ENCODE results near the gene SMAD7.

SMAD7 gene

DNA sequence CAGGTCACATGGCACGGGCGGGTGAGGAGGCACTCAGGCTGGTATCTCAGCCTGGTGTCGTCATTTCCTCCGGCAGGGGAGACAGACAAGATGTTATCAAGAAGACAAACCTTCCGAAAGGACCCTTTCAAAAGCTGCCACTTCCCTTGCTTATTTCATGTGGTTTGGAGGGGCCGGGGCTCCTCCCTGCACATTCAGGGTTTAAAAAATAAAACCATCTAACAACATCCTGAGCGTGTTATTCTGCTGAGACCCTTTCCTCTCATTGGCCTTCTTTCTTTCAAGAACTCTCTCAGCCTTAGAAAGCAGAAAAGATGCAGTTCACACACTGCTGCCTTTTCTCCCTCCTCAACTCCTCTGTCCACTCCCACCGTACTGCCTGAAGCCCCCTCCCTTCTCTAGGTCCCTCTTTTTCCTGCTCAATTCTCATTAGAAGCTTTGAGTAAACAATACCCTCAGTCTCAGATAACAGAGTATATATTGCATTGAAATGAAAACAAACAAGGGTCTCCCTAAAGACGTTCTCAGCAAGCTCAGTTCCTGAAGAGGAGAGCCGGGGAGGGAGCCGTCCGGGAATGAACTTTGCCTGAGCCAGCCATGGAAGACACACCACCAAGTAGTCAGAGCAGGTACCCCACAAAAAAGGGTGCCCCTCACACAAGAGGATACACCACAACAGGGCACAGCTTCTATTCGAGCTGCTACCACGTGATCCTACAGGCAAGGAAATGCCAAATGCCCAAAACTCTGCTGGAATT is 9.7 kb downstream of the SMAD7 start:
- TF ChIP-seq GATA2 (IDR thresholded peaks at IDR 0.05; ENCODE audit: low read depth, low read length), result peak; percentile 88
- TF ChIP-seq GATA3 (IDR thresholded peaks at IDR 0.05; ENCODE audit: low read depth, low read length), result no peak; the same call in 1 of the 2 replicates

DNA sequence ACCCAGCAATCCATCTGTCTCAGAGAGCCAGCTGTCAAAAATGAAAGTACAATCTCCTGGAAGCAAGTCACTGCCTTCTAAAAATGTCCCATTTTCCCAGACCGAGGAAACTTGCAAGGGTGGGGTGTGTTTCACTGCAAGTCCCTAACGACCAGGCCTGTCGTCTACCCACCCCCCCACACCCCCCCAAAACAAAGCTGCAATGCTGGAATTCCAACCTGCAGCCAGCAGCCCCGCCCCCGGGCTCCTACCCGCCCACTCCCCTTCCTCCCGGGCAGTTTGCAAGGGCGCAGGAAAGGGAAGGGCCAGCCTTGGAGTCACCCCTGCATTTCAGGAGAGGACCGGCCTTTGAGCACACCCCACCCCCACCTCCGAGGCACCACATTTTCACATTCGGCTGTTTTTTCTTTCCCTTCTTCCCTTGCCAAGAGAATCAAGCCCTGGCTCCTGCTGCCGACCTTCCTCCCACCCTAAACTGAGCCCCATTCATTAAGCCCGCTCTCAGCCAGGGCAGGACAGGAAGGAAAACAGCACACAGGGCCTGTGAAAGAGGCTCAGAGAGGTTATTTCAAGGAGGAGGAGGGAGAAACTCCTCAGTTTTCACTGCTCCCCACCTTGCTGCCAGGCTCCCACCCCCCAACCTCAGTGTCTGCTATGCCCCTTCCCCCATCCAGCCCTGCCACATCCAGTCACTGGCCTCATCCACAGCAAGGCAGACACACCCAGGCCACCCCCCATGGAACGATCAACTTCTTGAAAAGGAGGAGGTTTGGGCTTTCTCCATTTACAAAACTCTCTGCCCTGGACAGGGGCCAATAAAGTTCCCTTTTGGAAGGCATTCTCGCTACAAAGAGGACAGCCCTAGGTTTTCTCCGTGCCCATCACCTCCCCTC is 11.3 kb downstream of the SMAD7 start:
- TF ChIP-seq GATA2 (IDR thresholded peaks at IDR 0.05; ENCODE audit: low read depth, low read length), result no peak
- no peak for TF ChIP-seq GATA3 (IDR thresholded peaks at IDR 0.05; ENCODE audit: low read depth, low read length)

DNA sequence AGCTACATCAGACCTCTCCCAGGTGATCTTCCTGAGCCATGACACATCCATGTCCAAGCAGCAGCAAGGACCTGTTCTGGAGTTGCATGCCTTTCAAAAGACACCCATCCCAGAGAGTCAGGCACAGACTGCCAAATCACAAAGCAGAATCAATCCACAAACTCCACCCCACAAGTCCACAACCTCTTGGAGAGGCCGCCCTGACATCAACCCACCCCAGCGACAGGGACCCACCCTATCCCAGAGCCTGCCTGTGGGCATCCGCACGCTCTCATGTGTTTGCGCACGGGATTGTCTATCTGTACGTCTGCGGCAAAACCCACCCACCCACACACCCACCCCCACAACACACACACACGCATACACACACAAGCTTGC is 11.9 kb downstream of the SMAD7 start:
- TF ChIP-seq GATA3 (IDR thresholded peaks at IDR 0.05; ENCODE audit: low read depth, low read length), result no peak
- TF ChIP-seq GATA2 (IDR thresholded peaks at IDR 0.05; ENCODE audit: low read depth, low read length), result no peak

DNA sequence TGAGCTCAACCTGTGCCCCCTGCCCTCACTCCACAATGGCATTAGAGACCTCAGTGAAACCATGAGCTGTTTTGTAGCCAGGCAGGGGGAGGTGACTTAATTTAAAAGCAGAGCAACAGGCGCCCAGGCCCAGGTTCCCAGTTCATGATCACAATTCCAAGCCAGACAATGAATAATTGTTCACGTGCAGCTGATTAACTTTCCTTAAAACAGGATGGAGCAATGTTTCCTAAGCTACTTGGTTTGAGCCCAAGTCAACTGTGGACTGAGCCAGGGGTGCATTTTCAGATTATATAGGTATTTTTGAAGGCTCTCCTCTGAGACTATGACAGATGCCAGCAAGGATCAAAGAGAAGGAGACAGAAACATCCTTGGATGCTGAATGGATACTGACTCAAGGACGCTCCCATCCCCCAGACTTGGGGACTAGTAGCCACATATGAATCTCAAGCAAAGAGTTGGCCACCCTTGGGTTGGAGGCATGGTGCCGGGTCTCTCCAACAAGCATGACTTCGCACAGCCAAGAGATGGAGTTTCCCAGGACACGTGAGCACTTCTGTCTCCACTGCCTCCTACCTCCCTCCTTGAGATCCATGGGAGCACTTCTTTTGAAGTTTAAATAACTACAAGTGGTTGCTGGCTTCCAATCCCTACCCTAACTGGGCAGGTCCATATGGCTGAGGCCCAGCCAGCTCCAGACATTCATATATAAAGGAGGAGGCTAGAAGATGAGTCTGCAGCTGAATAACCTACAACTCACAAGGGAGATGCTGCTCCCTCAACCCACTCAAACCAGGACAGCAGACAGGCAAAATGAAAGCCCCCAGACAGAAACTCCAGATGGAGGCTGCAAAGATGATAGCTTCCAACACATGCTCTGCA is 12.7 kb downstream of the SMAD7 start:
- TF ChIP-seq GATA2 (IDR thresholded peaks at IDR 0.05; ENCODE audit: low read depth, low read length) (no peak), GATA3 (IDR thresholded peaks at IDR 0.05; ENCODE audit: low read depth, low read length) (no peak)

DNA sequence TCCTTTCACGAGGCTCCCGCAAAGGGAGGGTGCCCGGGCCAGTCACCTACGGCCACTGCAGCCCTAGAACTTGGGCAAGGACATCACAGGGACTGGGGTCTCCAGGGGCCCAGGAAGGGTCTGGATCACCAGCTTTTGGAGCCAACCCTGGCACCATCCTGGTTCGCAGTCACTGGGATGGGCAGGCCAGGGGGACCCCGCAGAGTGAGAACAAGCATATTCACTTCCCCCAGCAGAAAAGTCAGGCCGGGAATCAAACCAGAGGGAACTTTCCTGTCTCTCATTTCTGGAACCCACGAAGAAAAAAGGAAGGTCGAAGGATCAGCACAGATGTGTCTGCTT is 15.4 kb downstream of the SMAD7 start:
- no peak for TF ChIP-seq GATA3 (IDR thresholded peaks at IDR 0.05; ENCODE audit: low read depth, low read length)
- TF ChIP-seq GATA2 (IDR thresholded peaks at IDR 0.05; ENCODE audit: low read depth, low read length), result no peak

DNA sequence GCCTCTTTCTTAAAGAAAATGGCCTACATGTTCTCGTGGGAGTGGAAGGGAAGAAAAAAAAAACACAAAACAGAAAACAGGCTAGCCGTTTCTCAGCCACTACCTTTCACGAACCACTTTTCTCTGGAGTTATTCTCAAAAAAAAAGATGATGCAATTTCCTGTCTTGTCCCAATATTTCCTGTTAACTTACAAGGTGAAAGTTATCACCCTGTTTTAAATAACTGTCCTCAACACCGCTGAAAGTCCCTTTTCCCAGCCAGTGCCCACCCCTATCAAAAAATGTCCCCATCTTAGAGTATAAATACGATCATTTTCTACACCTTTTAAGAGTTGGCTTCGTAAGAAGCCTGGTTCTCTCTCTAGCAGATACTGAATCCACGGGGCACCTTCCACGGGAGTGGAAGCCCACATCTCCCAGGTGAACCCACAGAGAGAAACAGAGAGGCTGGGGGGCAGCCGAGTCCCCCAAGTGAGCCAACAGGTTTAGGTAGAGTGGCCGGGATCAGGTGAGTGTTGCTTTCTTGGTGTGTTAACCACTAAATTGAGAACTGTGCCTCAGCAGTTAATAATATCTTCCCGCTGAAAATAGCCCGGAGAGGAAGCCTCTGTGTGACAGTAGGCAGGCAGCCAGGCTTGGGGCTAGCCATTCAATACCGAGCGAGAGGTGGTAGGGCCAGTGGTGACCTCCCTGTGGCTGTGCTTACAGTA is 15.9 kb downstream of the SMAD7 start:
- TF ChIP-seq GATA3 (IDR thresholded peaks at IDR 0.05; ENCODE audit: low read depth, low read length) (no peak), GATA2 (IDR thresholded peaks at IDR 0.05; ENCODE audit: low read depth, low read length) (no peak)

DNA sequence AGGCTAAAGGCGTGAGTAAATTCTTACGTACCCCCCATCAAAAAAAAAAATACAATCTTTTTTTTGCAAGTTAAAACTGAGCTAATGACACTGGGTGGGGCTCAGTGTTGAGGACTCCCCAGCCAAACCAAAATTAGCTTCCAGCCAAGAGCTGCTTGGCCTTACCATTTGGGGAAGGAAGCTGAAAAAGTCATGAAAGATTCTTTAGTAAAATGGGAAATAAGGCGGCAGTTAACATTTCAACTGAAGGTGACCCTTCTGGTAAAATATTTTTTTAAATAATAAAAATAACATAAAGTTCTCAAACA is 16.4 kb downstream of the SMAD7 start:
- TF ChIP-seq GATA2 (IDR thresholded peaks at IDR 0.05; ENCODE audit: low read depth, low read length), result no peak
- no peak for TF ChIP-seq GATA3 (IDR thresholded peaks at IDR 0.05; ENCODE audit: low read depth, low read length)

DNA sequence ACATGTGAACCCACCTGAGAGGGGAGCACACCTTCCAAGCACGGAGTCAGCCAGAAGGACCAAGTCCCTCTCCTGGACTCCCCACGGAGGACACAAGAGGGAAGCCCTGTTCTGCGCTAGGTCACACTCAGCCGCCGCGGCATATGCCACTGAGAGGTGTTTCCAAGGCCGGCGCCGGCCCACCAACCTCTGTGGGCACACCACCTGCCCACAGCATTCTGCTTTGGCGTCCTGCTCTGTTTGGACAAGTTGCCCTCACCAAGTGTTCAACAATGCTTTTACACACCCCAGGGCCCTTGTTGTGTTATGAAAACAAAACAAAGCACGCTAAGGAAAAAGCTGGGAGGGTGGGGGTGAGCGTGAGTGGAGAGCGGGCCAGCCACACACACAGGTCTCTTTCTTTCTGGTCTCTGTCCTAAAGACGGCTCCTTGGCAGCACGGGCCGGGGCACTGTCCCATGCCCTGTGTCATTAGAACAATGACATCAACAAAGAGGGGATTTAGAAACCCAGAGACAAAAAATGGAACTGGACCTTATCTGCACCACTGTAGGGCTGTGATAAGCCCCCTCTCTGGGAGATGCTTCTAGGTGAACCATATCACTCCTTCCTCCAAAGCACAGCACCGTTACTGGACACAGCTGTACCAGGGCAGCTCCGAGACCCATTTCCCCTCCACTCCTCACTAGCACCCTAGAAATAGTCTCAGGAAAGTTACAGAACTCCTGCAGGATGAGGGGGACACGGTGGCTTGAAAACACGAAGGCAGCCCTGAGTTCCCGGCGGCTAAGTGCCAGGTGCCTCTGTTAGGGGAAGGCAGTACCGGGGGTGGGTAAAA is 17.0 kb downstream of the SMAD7 start:
- TF ChIP-seq GATA2 (IDR thresholded peaks at IDR 0.05; ENCODE audit: low read depth, low read length) (no peak), GATA3 (IDR thresholded peaks at IDR 0.05; ENCODE audit: low read depth, low read length) (no peak)

DNA sequence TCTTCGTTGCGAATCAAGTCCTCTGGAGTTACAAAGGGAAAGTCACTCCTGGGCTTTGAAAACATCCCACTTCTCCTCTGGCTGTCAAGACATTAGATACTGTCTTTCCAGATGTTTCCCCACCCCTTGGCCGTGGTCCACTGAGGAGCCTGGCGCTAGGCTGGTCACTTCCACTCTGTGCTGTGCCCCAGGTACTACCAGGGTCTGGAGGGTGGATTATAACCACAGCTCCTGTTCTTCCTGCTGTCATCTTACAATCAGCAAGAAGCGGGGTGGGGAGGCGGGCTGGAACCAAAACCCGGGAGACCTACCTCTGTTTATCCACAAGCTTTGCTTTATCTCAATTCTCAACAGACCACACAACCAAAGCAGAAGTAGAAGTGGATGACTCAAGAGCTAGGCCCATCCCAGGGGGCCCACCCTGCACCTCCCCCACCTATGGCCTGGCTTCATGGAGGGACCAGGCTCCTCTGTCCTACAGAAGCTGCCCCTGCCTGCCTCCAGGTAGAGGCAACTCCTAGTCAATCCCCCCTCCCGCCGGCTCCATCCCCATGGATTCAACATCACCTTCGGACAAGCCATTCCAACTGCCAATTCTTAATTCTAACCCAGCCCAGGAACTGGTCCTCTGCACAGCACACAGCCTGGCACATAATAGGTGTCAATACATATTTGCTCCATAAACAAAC is 17.8 kb downstream of the SMAD7 start:
- TF ChIP-seq GATA3 (IDR thresholded peaks at IDR 0.05; ENCODE audit: low read depth, low read length) (no peak), GATA2 (IDR thresholded peaks at IDR 0.05; ENCODE audit: low read depth, low read length) (no peak)

DNA sequence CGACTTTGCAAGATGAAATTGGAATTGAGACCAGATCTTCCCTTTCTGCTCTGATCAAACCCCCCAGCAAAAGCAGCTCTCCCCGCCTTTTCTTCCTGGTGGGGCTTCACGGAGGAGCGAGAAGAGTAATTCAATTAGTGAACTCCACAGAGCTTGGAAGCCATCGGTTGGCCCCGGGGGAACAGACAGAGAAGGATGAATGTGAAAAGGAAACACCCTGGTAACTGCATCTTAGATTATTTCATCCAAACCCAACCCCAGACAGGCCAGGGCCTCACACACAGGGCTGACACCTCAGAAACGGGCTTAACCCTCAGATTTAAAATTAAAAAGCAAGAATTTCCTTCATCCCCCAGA is 18.3 kb downstream of the SMAD7 start:
- TF ChIP-seq GATA2 (IDR thresholded peaks at IDR 0.05; ENCODE audit: low read depth, low read length), result no peak
- TF ChIP-seq GATA3 (IDR thresholded peaks at IDR 0.05; ENCODE audit: low read depth, low read length), result no peak

DNA sequence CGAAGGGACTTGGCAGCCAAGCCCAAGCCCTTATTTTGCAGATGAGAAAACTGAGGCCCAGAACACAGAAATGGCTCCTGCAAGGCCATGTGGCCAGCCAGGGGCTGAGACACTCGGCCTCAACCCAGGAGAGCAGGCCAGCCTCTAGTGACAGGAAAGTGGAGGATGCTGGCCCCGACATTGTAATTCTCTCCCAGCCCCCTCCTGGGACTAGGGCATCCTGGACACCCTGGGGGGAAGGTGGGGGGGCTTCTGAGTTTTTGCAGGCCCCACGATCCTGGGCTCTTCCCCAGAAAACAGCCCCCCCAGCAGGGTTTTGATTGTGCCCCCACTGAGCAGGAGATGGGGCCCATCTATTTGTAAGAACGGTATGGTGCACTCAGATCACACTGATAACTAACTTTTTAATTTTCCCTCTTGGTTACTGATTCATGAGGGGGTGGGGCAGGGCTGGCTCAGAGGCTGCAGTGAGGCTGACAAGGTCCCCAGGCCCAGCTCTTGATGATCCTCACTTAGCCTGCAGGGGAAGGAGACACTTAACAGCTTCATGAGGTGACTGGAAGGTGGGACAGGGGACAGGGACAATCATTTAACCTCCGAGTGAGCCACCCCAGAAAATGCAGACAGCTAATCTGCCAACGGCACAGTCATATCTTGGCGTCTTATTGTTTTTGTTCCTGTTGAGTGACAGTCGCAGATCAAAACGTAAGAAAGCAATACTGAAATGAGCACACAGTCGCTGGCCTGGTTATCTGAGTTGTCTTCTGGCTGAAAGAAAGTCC is 18.9 kb downstream of the SMAD7 start:
- no peak for TF ChIP-seq GATA3 (IDR thresholded peaks at IDR 0.05; ENCODE audit: low read depth, low read length)
- peak; percentile 75 for TF ChIP-seq GATA2 (IDR thresholded peaks at IDR 0.05; ENCODE audit: low read depth, low read length)

DNA sequence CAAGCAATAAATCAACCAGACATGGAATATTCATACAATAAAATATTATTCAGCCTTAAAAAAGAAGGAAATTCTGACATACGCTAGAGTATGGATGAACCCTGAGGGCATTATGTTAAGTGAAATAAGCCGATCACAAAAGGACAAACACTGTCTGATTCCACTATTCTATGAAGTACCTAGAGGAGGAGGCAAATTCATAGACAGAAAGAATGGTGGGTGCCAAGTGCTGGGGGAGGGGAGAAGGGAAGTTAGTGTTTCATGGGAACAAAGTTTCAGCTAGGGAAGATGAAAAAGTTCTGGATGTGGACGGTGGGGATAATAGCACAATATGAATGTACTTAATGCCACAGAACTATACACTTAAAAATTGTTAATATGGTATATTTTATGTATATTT is 19.8 kb downstream of the SMAD7 start:
- TF ChIP-seq GATA2 (IDR thresholded peaks at IDR 0.05; ENCODE audit: low read depth, low read length), result no peak
- TF ChIP-seq GATA3 (IDR thresholded peaks at IDR 0.05; ENCODE audit: low read depth, low read length), result no peak
